ENCODE data around the gene TIGD2.

TIGD2 gene

GRCh38 chr4:89069481-89069880, 41.9 kb upstream of the TIGD2 start:
- peak overlapping the region; percentile 39 for H3K4me2 ChIP-seq (ENCODE audit: low read depth, low read length, poor library complexity, severe bottlenecking)
- no peaks in the 10 kb centered on the region for H3K36me3 ChIP-seq (ENCODE audit: insufficient read depth, low read length)
- no peaks in the 10 kb centered on the region for H3K79me2 ChIP-seq (ENCODE audit: insufficient read depth, low read length)
- H3K4me3 ChIP-seq (ENCODE audit: low read length, poor library complexity, severe bottlenecking), result no peak overlapping the region
- TF ChIP-seq CTCF (conservative IDR thresholded peaks at IDR 0.05; ENCODE audit: low read length) (no peak), EZH2phosphoT487 (IDR thresholded peaks at IDR 0.05; ENCODE audit: borderline replicate concordance) (no peak)
- H3K9me3 ChIP-seq (ENCODE audit: insufficient read depth, low read depth, low read length), result no peaks in the 10 kb centered on the region; the same call in none of the 2 replicates
- no peaks in the 10 kb centered on the region for H3K27me3 ChIP-seq (ENCODE audit: insufficient read depth, low read length, poor library complexity, severe bottlenecking)
- 0 out of 2 replicates have a peak overlapping the region, but pooled peaks have one; percentile 2 for H2AFZ ChIP-seq (ENCODE audit: low read length)
- no peaks in the 10 kb centered on the region for H4K20me1 ChIP-seq (ENCODE audit: insufficient read depth, low read length, poor library complexity, severe bottlenecking)
- H3F3A ChIP-seq (ENCODE audit: low read depth), result no peaks in the 10 kb centered on the region
- no peaks in the 10 kb centered on the region for H3K9me2 ChIP-seq (replicated peaks; ENCODE audit: low read depth, low read length)
- peaks cover 8% of the 10 kb centered on the region for H3K4me1 ChIP-seq (ENCODE audit: insufficient read depth, low read length, poor library complexity, severe bottlenecking)
- H3K9ac ChIP-seq (ENCODE audit: low read depth, low read length, poor library complexity, severe bottlenecking), result no peak overlapping the region

GRCh38 chr4:89070041-89070440, 41.3 kb upstream of the TIGD2 start:
- Histone ChIP-seq H3K4me2 (ENCODE audit: low read depth, low read length, poor library complexity, severe bottlenecking) (peak overlapping the region; percentile 39), H3K4me3 (ENCODE audit: low read length, poor library complexity, severe bottlenecking) (no peak overlapping the region), H3K9ac (ENCODE audit: low read depth, low read length, poor library complexity, severe bottlenecking) (no peak overlapping the region), H3K9me3 (ENCODE audit: insufficient read depth, low read depth, low read length) (no peaks in the 10 kb centered on the region; the same call in 1 of the 2 replicates), H3K9me2 (replicated peaks; ENCODE audit: low read depth, low read length) (no peaks in the 10 kb centered on the region), H3K27me3 (ENCODE audit: insufficient read depth, low read length, poor library complexity, severe bottlenecking) (no peaks in the 10 kb centered on the region), H2AFZ (ENCODE audit: low read length) (no peak overlapping the region), H3K4me1 (ENCODE audit: insufficient read depth, low read length, poor library complexity, severe bottlenecking) (peaks cover 8% of the 10 kb centered on the region), H3F3A (ENCODE audit: low read depth) (no peaks in the 10 kb centered on the region), H3K79me2 (ENCODE audit: insufficient read depth, low read length) (no peaks in the 10 kb centered on the region), H4K20me1 (ENCODE audit: insufficient read depth, low read length, poor library complexity, severe bottlenecking) (no peaks in the 10 kb centered on the region), H3K36me3 (ENCODE audit: insufficient read depth, low read length) (no peaks in the 10 kb centered on the region)
- no peak for TF ChIP-seq CTCF (conservative IDR thresholded peaks at IDR 0.05; ENCODE audit: low read length)
- no peak for TF ChIP-seq EZH2phosphoT487 (IDR thresholded peaks at IDR 0.05; ENCODE audit: borderline replicate concordance)

GRCh38 chr4:89071311-89071710, 40.0 kb upstream of the TIGD2 start:
- no peak overlapping the region for H3K4me2 ChIP-seq (ENCODE audit: low read depth, low read length, poor library complexity, severe bottlenecking)
- H3K4me3 ChIP-seq (ENCODE audit: low read length, poor library complexity, severe bottlenecking), result no peak overlapping the region
- H3K9me2 ChIP-seq (replicated peaks; ENCODE audit: low read depth, low read length), result no peaks in the 10 kb centered on the region
- no peaks in the 10 kb centered on the region; the same call in 1 of the 2 replicates for H3K9me3 ChIP-seq (ENCODE audit: insufficient read depth, low read depth, low read length)
- no peak for TF ChIP-seq CTCF (conservative IDR thresholded peaks at IDR 0.05; ENCODE audit: low read length)
- no peak for TF ChIP-seq EZH2phosphoT487 (IDR thresholded peaks at IDR 0.05; ENCODE audit: borderline replicate concordance)
- H3F3A ChIP-seq (ENCODE audit: low read depth), result no peaks in the 10 kb centered on the region
- no peak overlapping the region for H2AFZ ChIP-seq (ENCODE audit: low read length)
- H3K4me1 ChIP-seq (ENCODE audit: insufficient read depth, low read length, poor library complexity, severe bottlenecking), result peaks cover 8% of the 10 kb centered on the region
- no peaks in the 10 kb centered on the region for H3K79me2 ChIP-seq (ENCODE audit: insufficient read depth, low read length)
- no peaks in the 10 kb centered on the region for H4K20me1 ChIP-seq (ENCODE audit: insufficient read depth, low read length, poor library complexity, severe bottlenecking)
- no peaks in the 10 kb centered on the region for H3K36me3 ChIP-seq (ENCODE audit: insufficient read depth, low read length)
- H3K27me3 ChIP-seq (ENCODE audit: insufficient read depth, low read length, poor library complexity, severe bottlenecking), result no peaks in the 10 kb centered on the region
- no peak overlapping the region for H3K9ac ChIP-seq (ENCODE audit: low read depth, low read length, poor library complexity, severe bottlenecking)

Measured in Loucy (cell line).